Psoas muscle (tissue), 8 donors: ENCODE data around the gene MAST4. TPM values are rescaled to one million over a fixed set of nuclear protein-coding genes. Genes with fewer than 3 reads are reported as not detected.
A peak's percentile ranks its signal among the peaks of the same experiment; 100 is the strongest.

Experiments used
- ATAC-seq, 4 donors: fragments of 200-7000 bp; cut with Tn5 transposase; one replicate each; pipeline ENCODE4 v1.9.1; 2020; ENCODE audit warnings: moderate library complexity in 3 of 4, mild to moderate bottlenecking in 2 of 4
- DNase-seq, 2 donors: peaks; one replicate each; pipeline ENCODE4 v3.0.0-alpha.2; 2020
- H3K27ac ChIP-seq: fragments of 200-600 bp; one replicate; pipeline ENCODE4 v1.8.0; 2022
- H3K27me3 ChIP-seq, 3 donors: fragments of 200-600 bp in 1 of 3; one replicate each; pipeline versions ENCODE4 v1.6.1 to v1.8.0; 2013 to 2022; ENCODE audit warnings: low read length in 2 of 3, mild to moderate bottlenecking in 2 of 3, moderate library complexity in 1 of 3; ENCODE audit not compliant: insufficient read depth in 3 of 3
- H3K36me3 ChIP-seq, 2 donors: fragments of 200-600 bp in 1 of 2; one replicate each; pipeline versions ENCODE4 v1.6.1 to v1.8.0; 2013 to 2022; ENCODE audit warnings: low read depth in 1 of 2, mild to moderate bottlenecking in 1 of 2, moderate library complexity in 1 of 2; ENCODE audit not compliant: insufficient read depth in 1 of 2
- H3K4me1 ChIP-seq: fragments of 200-600 bp; one replicate; pipeline ENCODE4 v1.8.0; 2022
- H3K4me3 ChIP-seq: fragments of 200-600 bp; one replicate; pipeline ENCODE4 v1.8.0; 2022; ENCODE audit warnings: mild to moderate bottlenecking
- H3K9me3 ChIP-seq: fragments of 200-600 bp; one replicate; pipeline ENCODE4 v1.8.0; 2022
- WGBS, 3 donors: extraction: QIAGEN DNeasy Blood & Tissue Kit; methylation state at CpG; one replicate each; pipeline versions ENCODE4 v1.1.6 to v1.1.7; 2013; 5-methylcytosine and 5-hydroxymethylcytosine counted together
- intact Hi-C, 2 donors: fragments of 100-400 bp; cut with DNase I; formaldehyde crosslinking; loops; one replicate each; pipeline versions ENCODE4 v1.11.0 to v1.14.2; 2022
- polyA plus RNA-seq, 3 donors: library from polyadenylated mRNA; stranded (reverse); fragments of 200-250 nt; gene quantifications; one replicate each; pipeline ENCODE4 v1.2.3, GENCODE V29; 2013
- total RNA-seq, 4 donors: library from RNA; stranded (reverse); fragmentation: NEBNext Ultra II Directional in 2 of 4; extraction: Animal tissue kit (Norgen Biotek cat#: 25700) in 2 of 4; gene quantifications; one replicate each; pipeline versions ENCODE4 v1.2.1 to v1.2.4, GENCODE V29; 2021 to 2023
- TF ChIP-seq, protein P1 (sequence below): fragments of 200-600 bp; IDR thresholded peaks from one replicate; pipeline ENCODE4 v1.8.0; 2022; ENCODE audit warnings: antibody characterized with exemption
- donor health status: healthy with polysubstance abuse.
- donor health status: DM: no; HTN: no; CAD: no; lungs with moderate emphysema.
- donor health status: Bipolar disorder and iron deficiency.
- donor health status: healthy.
- donor health status: DM: yes; HTN: yes; CAD: no.
- donor health status: DM: no; HTN: no; CAD: no.
- donor health status: DM: no; HTN: no; CAD: no.
- donor health status: DM: yes; HTN: yes; CAD: no.

MAST4 gene
- total and polyA plus RNA-seq, 7 donors, result 3.2 to 123 (median 12.1) TPM

- 66 to 74% (median 67%) methylated on average over 4 of the region's 4 CpGs for WGBS, 3 donors
- Histone ChIP-seq H3K4me1 (peaks cover 38% of the 10 kb centered on the region), H3K27me3 (no peaks in the 10 kb centered on the region), H3K4me3 (no peak overlapping the region), H3K36me3 (peaks cover 0 to 10% of the 10 kb centered on the region in 2 donors), H3K9me3 (no peaks in the 10 kb centered on the region), H3K27ac (peak overlapping the region; percentile 14)
- intact Hi-C loops, result loop anchor here in 1 of 2 donors (5.0 kb wide), 1 partner anchor 37 kb away; no protein-coding TSS in a partner anchor
- TF ChIP-seq, protein P1, sequence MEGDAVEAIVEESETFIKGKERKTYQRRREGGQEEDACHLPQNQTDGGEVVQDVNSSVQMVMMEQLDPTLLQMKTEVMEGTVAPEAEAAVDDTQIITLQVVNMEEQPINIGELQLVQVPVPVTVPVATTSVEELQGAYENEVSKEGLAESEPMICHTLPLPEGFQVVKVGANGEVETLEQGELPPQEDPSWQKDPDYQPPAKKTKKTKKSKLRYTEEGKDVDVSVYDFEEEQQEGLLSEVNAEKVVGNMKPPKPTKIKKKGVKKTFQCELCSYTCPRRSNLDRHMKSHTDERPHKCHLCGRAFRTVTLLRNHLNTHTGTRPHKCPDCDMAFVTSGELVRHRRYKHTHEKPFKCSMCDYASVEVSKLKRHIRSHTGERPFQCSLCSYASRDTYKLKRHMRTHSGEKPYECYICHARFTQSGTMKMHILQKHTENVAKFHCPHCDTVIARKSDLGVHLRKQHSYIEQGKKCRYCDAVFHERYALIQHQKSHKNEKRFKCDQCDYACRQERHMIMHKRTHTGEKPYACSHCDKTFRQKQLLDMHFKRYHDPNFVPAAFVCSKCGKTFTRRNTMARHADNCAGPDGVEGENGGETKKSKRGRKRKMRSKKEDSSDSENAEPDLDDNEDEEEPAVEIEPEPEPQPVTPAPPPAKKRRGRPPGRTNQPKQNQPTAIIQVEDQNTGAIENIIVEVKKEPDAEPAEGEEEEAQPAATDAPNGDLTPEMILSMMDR, result no peak
- peak; percentile 43 to 65 (median 44) for ATAC-seq
- no peak for DNase-seq
Observed at GRCh38 chr5:67050125-67050524, 453.9 kb downstream of the MAST4 start.

DNA sequence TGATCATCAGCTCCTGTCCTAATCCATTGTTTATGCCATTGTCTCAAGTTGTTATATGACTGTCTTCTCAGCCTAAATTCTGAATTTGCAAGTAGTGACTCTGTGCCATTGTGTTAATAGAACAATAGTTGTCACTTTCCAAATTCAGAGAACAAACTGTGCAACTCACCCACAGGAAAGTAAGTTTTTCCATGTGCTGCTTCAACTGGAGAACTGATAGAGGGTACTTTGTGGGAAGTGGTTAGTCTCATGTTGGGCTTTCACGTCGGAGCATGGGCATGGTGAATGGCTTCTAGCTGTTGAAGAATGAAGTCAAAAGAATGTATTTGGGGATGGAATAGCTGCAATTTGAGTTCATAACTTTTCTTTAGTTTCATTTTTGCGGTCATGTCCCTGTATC, 454.4 kb downstream of the MAST4 start:
- Histone ChIP-seq H3K27me3 (no peaks in the 10 kb centered on the region), H3K4me1 (peaks cover 38% of the 10 kb centered on the region), H3K36me3 (peaks cover 0 to 15% of the 10 kb centered on the region in 2 donors), H3K4me3 (no peak overlapping the region), H3K9me3 (no peaks in the 10 kb centered on the region), H3K27ac (peak overlapping the region; percentile 14)
- ATAC-seq (peak in 1 of 4 donors; percentile 14), DNase-seq (no peak)
- TF ChIP-seq, protein P1, result no peak
- 71 to 74% (median 73%) methylated on average over 3 of the region's 3 CpGs for WGBS, 3 donors
- intact Hi-C loops, result loop anchor here in 1 of 2 donors (5.0 kb wide), 1 partner anchor 37 kb away; no protein-coding TSS in a partner anchor

DNA sequence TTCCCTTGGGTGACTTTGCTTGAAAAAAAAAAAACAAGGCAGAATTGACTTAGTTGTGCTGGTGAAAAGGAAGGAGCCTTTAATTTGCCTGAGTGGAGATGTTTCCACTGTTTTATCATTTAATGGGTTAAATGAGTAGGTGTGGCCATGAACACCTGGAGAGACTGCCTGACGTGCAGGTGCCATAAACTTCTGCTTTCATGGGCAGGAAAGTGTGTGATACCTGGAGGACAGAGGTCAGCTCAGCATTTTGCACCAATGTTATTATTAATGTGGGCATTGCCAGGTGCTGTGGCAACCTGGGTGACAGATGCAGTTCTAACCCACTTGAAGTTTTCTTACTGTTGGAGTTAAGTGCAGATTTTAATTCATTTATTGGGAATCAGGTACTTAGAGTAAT, 455.0 kb downstream of the MAST4 start:
- Histone ChIP-seq H3K4me3 (no peak overlapping the region), H3K9me3 (no peaks in the 10 kb centered on the region), H3K27me3 (no peaks in the 10 kb centered on the region), H3K4me1 (peaks cover 38% of the 10 kb centered on the region), H3K27ac (no peak overlapping the region), H3K36me3 (peaks cover 0 to 20% of the 10 kb centered on the region in 2 donors)
- DNase-seq, result no peak
- intact Hi-C loops, result loop anchor here in 1 of 2 donors (5.0 kb wide), 1 partner anchor 36 kb away; no protein-coding TSS in a partner anchor
- WGBS, 3 donors, result 59 to 76% (median 72%) methylated on average over 1 of the region's 1 CpG
- no peak for ATAC-seq
- TF ChIP-seq, protein P1, result no peak

DNA sequence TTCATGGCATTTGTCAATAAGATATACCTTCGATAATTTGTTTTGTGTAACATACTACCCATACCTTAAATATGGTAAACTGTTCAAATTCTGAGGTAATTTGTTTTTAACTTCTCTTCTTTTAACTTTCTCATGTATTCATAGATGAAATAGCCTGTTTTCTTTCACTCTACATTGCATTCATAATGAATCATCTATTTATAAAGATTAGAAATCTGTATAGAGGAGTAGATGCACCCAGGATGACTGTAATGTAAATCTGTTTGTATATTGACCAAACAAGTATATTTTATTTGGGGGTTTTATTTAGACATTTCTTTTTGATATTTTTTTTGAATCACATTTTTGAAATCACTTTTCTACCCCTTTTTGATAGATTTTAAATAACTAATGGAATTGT, 455.8 kb downstream of the MAST4 start:
- intact Hi-C loops, result loop anchor here in 1 of 2 donors (5.0 kb wide), 1 partner anchor 35 kb away; no protein-coding TSS in a partner anchor
- Histone ChIP-seq H3K27ac (no peak overlapping the region), H3K4me1 (peaks cover 30% of the 10 kb centered on the region), H3K4me3 (no peak overlapping the region), H3K27me3 (no peaks in the 10 kb centered on the region), H3K36me3 (peaks cover 0 to 27% of the 10 kb centered on the region in 2 donors), H3K9me3 (no peaks in the 10 kb centered on the region)
- no peak for DNase-seq
- WGBS, 3 donors, result 93% methylated on average over 1 of the region's 1 CpG
- TF ChIP-seq, protein P1, result no peak
- no peak for ATAC-seq

DNA sequence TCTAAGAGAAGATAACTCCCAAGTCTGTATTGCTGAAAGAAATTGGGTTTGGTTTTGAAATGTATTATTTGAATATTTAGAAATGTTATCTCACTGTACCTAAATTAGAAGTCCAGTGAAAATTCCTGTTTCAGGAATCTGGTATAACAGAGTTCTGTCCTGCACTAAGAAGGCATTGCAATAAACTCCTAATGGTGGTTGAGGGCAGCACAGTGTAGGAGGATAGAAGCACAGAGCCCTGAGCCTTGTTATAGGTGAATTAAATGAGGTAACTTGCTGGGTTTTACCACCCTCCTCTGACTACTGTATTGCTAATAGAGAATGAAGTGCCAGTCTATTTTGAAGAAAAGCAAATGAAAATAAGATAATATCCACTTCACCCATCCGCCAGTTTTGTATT, 457.0 kb downstream of the MAST4 start:
- no peaks in the 10 kb centered on the region for H3K27me3 ChIP-seq
- ATAC-seq (no peak), DNase-seq (no peak)
- no peak overlapping the region for H3K4me3 ChIP-seq
- H3K4me1 ChIP-seq, result peaks cover 23% of the 10 kb centered on the region
- H3K27ac ChIP-seq, result no peak overlapping the region
- peaks cover 0 to 27% of the 10 kb centered on the region in 2 donors for H3K36me3 ChIP-seq
- TF ChIP-seq, protein P1, result no peak
- H3K9me3 ChIP-seq, result no peaks in the 10 kb centered on the region
- intact Hi-C loops, result loop anchor here in 1 of 2 donors (5.0 kb wide), 1 partner anchor 34 kb away; no protein-coding TSS in a partner anchor
- 90 to 96% (median 94%) methylated on average over 1 of the region's 1 CpG for WGBS, 3 donors
